Measurements from ENCODE around the gene BPNT1.
"Not testable (repeated sequence)": the region's sequence is repeated elsewhere in the genome, so short reads cannot be mapped to it uniquely, and the experiment has no call there.

Gene BPNT1

DNA sequence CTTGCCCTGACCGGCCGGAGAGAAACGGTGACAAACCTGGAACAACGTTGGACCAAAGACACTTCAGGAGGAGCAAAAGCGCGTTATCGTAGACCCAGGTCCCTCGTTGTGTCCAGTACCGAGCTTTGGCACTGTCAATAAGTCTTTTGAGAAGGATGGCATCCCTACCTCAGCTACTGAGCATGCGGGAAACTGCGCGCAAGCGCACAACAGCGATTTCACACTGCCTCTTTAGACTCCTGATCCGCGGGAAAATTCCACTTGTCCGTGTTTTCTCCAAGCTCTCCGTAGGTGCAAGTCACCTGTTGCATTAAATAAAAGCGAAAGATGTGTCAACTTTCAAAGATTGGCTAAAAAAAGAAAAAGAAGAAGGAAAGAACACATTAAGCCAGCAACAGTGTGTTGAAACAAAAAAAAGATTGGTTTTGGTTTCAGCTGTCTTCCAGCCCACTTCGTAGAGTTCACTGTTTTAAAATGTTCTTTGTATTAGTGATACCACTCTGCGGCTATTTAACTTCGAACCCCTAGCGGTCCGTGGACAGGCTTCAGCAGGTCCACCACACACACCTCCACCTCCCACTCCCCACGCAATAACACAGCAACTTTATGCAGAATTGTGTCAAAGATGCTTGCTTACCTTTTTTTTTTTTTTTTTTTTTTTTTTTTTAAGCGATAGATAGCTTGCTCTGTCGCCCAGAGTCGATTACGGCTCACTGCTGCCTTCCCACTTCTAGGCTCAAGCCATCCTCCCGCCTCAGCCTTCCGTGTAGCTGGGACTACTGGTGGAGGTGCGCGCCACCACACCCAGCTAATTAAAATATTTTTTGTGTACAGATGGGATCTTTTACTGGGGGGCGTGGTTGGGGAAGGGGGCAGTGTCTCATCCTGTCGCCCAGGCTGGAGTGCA, at the start of gene BPNT1:
TSS of gene BPNT1 (minus strand) at position 139 of the 907 bp plus-strand sequence. CDS start 9,942 bp downstream, outside the sequence.
- DNase-seq, result peak; percentile 98

DNA sequence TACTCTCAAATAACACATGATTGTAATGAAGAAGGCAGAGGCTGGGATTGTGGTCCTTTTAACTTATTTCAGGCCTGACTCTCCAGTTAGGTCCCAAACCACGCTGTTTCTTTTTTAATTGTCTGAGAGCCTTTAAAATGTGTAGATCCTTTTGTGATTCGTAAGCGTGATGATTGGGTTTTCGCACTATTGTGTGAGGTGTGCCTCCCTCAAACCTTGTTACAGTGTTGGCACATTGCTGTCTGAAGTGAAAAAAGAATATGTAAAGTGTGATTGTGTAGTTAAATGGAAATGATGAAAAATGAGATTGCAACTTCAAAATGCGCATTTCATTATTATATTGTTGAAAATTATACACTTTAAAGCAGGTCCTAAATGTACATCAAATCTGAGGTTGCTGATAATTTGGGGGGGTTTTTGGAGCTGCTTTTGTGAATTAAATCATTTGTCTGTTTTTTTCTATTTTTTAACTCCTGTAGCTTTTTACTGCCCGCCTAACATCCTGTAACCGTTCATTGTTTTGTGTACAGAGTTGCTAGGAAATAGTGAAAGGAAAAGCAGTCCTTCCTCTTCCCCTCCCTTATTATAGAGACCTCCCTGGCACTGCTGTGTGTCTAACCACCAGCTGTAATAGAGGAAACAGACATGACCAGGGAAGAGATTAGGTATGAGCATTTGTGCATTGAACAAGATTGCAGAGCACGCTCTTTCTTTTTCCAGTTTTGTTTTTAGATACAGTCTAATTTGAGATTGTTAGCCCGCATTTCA, 47.6 kb upstream of the BPNT1 start:
- no peak for DNase-seq

DNA sequence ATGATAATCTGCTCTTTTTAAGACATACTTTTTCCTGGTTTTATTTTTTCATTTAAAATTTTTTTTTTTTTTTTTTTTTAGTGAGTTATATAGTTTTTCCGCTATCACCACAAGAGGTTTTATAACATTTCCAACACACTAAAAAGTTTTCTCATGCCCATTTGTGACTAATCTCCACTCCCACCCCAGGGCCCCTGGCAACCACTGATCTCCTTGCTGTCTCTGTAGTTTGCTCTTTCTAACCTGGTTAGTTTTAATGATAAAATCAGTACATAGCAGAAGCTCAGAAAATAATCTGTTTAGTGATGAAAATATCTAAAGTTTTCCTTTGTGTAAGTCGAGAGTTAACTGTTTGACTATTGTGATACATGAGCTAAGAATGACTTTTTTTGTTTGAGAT, 46.2 kb upstream of the BPNT1 start:
- no peak for DNase-seq

- DNase-seq, result no peak
Observed at GRCh38 chr1:220129479-220130210, 40.1 kb upstream of the BPNT1 start.

DNA sequence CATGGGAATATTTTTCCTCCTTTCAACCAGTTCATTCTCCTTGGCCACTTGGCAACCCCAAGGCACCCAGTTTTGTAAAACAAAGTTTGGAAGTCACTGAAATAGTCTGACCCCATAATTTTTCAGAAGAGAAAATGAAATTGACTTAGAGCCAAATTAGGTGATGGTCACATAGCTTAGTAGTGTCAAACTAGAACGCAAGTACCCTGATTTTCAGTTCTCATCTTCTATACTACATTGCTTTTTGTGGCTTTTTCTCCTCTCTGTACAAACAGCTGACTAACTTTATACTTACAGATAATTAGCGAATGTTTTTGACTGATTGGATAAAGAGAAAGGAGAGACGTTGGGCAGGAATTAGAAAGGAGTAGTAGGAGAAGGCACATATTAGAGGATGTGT, 37.5 kb upstream of the BPNT1 start:
- no peak for DNase-seq

DNA sequence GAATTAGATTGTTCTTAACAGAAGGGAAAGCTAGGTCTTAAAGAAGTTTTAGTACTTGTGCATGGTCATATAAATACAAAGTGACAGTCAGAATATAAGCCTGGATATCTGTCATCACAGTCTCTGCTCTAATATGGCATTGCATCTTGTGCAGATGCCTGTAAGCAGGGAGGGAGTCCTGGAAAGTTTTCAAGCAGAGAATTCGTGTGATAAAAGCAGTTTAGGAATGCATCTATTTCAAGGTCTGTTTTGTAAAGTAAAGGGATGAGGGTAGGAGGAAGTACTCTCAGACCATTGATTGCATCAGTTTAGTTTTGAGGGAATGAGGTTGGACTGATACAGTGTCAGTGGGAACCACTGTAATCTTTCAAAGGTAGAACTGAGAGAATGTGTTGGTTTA, 35.0 kb upstream of the BPNT1 start:
- DNase-seq, result no peak

- DNase-seq, result no peak
Observed at GRCh38 chr1:220123889-220124288, 34.3 kb upstream of the BPNT1 start.

DNA sequence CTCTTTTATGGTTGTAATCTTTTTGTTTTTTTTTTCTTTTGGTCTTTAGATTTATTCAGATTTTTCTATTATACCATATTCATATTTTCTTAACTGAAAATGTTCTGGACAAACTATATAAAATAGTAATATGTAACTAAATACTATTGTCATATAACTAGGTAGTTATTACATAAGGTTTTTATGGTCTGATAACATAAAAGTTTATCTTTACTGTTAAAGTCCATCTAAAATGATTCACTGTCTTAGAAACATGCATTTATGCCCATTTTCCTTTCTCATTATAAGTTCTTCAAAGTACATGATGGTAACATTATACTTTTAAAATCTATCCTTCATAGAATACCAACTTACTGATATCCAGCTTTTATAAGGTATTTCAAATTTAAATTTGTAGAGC, 33.5 kb upstream of the BPNT1 start:
- DNase-seq, result no peak

- DNase-seq, result no peak
Observed at GRCh38 chr1:220121791-220122530, 32.4 kb upstream of the BPNT1 start.

DNA sequence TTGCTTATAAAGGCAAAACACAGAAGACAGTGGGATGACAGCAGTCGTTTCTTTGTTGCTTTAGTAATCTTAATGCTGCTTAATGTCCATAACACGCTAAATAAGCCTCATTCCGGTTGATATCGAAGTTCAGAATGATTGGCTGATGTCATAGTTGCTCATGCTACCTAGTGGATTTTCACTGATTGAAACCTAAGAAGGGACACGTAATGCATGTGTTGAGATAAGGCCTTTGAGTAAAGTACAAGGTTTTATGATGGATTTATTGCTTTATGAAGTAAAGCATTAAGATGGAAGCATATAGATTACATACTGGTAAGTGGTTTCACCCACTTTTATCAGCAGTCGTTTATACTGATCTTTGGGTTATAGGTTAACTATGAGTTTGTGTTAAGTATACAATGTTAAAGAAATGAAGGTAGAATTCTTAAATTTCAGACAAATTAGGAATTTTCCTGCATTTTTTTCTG, 29.5 kb upstream of the BPNT1 start:
- no peak for DNase-seq

GRCh38 chr1:220113136-220113695, 23.6 kb upstream of the BPNT1 start:
- no peak for DNase-seq

DNA sequence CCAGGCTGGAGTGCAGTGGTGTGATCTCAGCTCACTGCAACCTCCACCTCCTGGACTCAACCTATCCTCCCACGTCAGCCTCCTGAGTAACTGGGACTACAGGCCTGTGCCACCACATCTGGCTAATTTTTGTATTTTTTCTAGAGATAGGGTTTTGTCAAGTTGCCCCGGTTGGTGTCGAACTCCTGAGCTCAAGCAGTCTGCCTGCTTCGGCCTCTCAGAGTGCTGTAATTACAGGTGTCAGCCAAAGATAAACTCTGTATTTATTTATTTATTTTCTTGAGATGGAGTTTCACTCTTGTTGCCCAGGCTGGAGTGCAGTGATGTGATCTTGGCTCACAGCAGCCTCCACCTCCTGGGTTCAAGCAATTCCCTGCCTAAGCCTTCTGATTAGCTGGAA, 23.0 kb upstream of the BPNT1 start:
- DNase-seq, result not testable (repeated sequence)

DNA sequence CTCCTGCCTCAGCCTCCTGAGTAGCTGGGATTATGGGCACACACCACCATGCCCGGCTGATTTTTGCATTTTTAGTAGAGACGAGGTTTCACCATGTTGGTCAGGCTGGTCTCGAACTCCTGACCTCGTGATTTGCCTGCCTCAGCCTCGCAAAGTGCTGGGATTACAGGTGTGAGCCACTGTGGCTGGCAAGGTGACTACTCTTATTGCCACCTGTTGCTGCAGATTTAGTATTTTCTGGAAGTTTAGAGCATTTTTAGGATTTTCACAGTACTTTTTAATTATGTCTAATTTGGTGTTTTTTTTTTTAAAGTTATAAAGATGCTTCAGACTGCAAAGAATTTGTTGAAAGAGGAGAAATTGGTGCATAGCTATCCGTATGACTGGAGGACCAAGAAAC, 20.9 kb upstream of the BPNT1 start:
- not testable (repeated sequence) for DNase-seq

- no peak for DNase-seq
Observed at GRCh38 chr1:220099826-220100225, 10.2 kb upstream of the BPNT1 start.

DNA sequence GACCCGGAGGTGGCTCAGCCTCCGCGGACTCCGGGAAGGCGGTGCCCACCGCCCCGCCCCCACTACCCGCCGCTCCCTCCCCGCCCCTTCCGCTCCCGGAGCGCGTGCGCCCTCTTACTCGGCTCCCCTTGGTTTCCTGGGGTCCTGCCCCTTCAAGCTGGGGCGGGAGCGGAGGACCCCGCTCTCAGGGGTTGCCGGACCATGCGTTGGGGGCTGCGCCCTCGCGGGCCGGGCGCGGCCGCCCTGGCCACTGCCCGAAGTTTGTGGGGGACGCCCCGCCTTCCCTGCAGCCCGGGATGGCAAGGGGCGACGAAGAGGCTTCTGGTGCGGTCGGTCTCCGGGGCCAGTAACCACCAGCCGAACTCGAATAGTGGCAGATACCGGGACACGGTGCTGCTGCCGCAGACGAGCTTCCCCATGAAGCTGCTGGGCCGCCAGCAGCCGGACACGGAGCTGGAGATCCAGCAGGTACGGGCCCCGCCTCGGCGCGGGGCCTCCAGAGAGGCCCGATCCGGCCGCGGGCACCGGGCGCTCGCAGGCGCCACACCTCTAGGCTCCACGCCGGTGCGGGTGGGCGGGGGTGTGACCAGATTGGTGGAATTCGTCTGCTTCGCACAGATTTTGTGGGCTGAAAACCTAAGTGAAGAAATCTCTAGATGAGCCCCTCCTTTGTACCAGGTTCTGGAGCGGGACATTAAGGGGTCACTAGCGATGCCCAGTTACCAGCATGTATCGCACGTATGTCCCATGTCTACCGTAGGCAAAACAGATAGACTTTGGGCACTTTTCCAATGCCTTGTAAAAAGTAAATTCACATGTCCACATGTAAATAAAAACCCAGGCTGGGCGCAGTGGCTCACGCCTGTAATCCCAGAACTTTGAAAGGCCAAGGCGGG, 4.7 kb upstream of the BPNT1 start, which contains the start of gene IARS2:
TSS of gene IARS2 (plus strand) at position 117 of the 896 bp plus-strand sequence. CDS start at position 202, 85 bp downstream.
- peak; percentile 92 for DNase-seq

DNA sequence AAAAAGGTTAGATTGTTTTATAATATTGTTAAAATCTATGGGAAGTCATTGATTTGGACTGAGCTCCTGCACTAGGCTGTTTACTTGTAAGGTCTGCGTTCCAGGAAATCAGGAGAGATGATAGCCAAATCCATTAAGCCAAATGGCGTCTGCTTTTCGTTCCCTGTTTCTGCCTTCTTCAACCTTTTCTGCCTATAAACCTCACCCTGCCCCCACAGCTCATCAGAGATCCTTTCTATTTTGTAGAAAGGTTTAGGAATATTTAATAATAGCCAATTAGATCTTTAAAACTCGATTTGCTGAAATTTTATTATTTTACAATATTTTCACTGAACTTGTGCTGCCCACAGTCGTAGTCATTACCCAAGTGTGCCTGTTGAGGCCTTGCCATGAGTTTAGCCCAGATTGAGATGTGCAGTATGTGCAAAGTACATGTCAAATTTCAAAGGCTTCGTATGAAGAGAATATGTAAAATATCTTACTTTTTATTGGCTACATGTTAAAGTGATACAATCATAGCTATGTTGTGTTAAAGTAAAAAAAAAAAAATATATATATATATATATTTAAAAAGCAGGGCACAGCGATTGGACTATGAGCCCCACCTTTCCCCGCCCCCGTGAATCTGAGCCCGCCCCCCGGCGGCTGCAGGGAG, 3.9 kb upstream of the BPNT1 start:
- DNase-seq, result no peak

DNA sequence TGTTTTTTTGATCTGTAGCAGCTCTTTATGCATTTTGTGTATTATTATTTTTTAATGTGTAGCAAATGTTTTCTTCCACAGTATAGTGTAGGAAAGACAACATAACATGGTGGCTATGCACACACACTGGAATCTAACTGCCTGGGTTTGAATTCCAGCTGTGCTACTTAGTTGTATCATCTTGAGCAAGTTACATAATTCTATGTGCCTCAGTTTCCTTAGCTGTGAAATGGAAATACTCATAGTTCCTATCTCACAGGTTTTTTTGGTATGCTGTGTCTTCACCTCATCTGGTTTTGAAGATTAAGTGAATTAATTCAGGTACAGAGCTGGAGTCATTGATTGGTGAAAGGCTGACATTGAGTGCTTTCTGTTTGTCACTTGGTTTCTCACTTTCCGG, 3.1 kb upstream of the BPNT1 start:
- DNase-seq, result no peak

DNA sequence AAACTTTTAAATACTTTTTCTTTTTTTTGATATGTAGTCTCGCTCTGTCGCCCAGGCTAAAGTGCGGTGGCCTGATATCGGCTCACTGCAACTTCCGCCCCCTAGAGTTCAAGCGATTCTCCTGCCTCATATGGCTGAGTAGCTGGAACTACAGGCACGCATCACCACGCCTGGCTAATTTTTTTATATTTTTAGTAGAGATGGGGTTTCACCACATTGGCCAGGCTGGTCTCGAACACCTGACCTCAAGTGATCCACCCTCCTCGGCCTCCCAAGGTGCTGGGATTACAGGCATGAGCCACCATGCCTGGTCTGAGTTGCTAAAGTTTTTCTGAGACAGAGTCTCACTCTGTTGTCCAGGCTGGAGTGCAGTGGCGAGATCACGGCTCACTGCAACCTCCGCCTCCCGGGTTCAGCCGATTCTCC, 3.3 kb downstream of the BPNT1 start:
- not testable (repeated sequence) for DNase-seq

- DNase-seq, result no peak
Observed at GRCh38 chr1:220084460-220084859, 5.1 kb downstream of the BPNT1 start.

- no peak for DNase-seq
Observed at GRCh38 chr1:220077887-220078286, 11.7 kb downstream of the BPNT1 start.
